ENCODE results near the gene OR6N2. TPM values are rescaled to one million over a fixed set of nuclear protein-coding genes. Genes with fewer than 3 reads are reported as not detected.
A peak's percentile ranks its signal among the peaks of the same experiment; 100 is the strongest.

The OR6N2 gene
- total RNA-seq, 2 experiments from 2014 or later, result not detected

DNA sequence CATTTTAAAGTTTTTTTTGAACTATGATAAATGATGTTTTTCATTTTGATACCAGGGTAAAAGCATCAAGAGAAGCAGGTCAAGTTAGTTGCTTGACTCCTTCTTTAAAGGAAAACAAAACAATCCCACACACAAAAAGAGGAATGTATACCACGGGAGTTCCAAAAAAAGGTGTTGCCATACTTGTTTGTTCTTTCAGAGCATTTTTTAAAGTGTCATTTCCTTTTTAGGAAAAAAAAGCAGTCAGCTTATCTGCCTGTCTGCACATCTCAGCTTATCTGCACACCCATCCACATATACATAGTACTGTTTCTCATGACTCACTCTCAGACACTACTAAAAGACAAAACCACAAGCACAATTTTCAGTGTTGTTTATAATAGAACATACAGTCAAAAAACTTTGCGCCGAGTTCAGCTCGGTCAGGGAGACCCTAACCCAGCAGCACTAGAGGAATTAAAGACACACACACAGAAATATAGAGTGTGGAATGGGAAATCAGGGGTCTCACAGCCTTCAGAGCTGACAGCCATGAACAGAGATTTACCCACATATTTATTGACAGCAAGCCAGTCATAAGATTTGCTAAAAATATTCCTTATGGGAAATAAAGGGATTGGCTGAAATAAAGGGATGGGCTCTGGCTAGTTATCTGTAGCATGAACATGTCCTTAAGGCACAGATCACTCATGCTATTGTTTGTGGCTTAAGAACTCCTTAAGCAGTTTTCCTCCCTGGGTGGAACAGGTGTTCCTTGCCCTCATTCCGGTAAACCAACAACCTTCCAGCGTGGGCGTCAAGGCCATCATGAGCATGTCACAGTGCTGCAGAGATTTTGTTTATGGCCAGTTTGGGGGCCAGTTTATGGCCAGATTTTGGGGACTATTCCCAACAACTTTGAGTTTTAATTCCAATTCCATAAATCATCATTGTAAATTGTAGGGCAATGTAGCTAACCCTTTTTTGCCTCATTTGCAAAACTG is 38.7 kb upstream of the OR6N2 start:
- H3K4me1 ChIP-seq (ENCODE audit: insufficient read depth, low read length), result peaks cover 7% of the 10 kb centered on the region
- H3K9me3 ChIP-seq (ENCODE audit: control insufficient read depth in 1 of 2, insufficient read depth in 1 of 2, low read length in 2 of 2), result no peaks in the 10 kb centered on the region
- no peaks in the 10 kb centered on the region for H3K27me3 ChIP-seq (ENCODE audit: control insufficient read depth in 1 of 2, insufficient read depth in 2 of 2, low read length in 2 of 2)
- peak in 4 of 14 experiments; percentile 11 to 63 (median 28) for DNase-seq
- intact Hi-C loops (cut with DNase I, micrococcal nuclease), result no loop called here
- no peak for TF ChIP-seq CTCF (IDR thresholded peaks at IDR 0.05)
- POLR2A ChIA-PET, result interaction anchor here (0.7 to 0.8 kb wide), 2 partner anchors 11 to 616 kb away, joined by 3 read pairs; partner anchors contain the start of gene MNDA
- no peaks in the 10 kb centered on the region for H3K36me3 ChIP-seq (ENCODE audit: insufficient read depth, low read length)
- Mint-ChIP-seq H3K4me3 (no peak overlapping the region), H3K9me3 (no peaks in the 10 kb centered on the region), H3K36me3 (ENCODE audit: low read depth) (no peaks in the 10 kb centered on the region), H3K27ac (peak overlapping the region; percentile 48), H3K4me1 (ENCODE audit: low read depth) (peaks cover 17% of the 10 kb centered on the region), H3K27me3 (no peaks in the 10 kb centered on the region)
- no peak overlapping the region for H3K4me3 ChIP-seq (ENCODE audit: low read length)
- peak; percentile 67 for ATAC-seq (ENCODE audit: poor library complexity)
- CTCF ChIA-PET, result interaction anchor here (1.1 kb wide), 1 partner anchor 13 kb away, joined by 3 read pairs; no protein-coding TSS in a partner anchor
- H3K27ac ChIP-seq (ENCODE audit: low read depth in 1 of 2, low read length in 2 of 2), result peak overlapping the region in 1 of 2 donors; percentile 37

DNA sequence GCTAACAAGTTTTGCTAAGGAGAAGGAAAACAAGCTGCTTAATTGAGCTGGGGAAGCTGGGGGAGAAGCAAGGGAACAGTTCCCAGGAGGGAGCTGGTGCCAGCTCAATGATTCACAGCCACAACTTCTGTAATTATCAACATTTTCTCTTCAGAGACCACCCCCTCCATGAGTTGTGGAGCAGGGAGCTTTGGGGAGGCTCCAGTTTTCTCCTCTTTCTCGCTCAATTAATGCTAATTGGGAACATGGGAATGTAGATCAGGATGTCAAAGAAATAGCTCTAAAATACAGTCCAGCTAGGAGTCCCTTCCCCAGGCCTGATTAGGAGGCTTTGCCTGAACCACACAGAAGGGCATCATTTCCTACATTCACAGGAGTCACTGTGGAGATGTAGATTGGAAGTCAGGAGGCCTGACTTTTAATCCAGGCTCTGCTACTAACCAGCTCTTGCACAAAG is 38.0 kb upstream of the OR6N2 start:
- intact Hi-C loops (cut with DNase I, micrococcal nuclease), result no loop called here
- ChIA-PET CTCF (interaction anchor here (1.1 kb wide), 1 partner anchor 13 kb away, joined by 3 read pairs; no protein-coding TSS in a partner anchor), POLR2A (interaction anchor here (0.7 to 0.8 kb wide), 2 partner anchors 12 to 615 kb away, joined by 3 read pairs; partner anchors contain the start of gene MNDA)
- Histone ChIP-seq H3K36me3 (ENCODE audit: insufficient read depth, low read length) (no peaks in the 10 kb centered on the region), H3K9me3 (ENCODE audit: control insufficient read depth in 1 of 2, insufficient read depth in 1 of 2, low read length in 2 of 2) (no peaks in the 10 kb centered on the region), H3K4me1 (ENCODE audit: insufficient read depth, low read length) (peaks cover 7% of the 10 kb centered on the region), H3K27me3 (ENCODE audit: control insufficient read depth in 1 of 2, insufficient read depth in 2 of 2, low read length in 2 of 2) (no peaks in the 10 kb centered on the region), H3K27ac (ENCODE audit: low read depth in 1 of 2, low read length in 2 of 2) (peak overlapping the region in 1 of 2 donors; percentile 37), H3K4me3 (ENCODE audit: low read length) (no peak overlapping the region)
- Mint-ChIP-seq H3K9me3 (no peaks in the 10 kb centered on the region), H3K36me3 (ENCODE audit: low read depth) (no peaks in the 10 kb centered on the region), H3K4me3 (no peak overlapping the region), H3K27me3 (no peaks in the 10 kb centered on the region), H3K27ac (no peak overlapping the region), H3K4me1 (ENCODE audit: low read depth) (peaks cover 17% of the 10 kb centered on the region)
- no peak for ATAC-seq (ENCODE audit: poor library complexity)
- no peak for DNase-seq
- no peak for TF ChIP-seq CTCF (IDR thresholded peaks at IDR 0.05)

GRCh38 chr1:158818560-158818959 is 37.6 kb upstream of the OR6N2 start:
- Mint-ChIP-seq H3K36me3 (ENCODE audit: low read depth) (no peaks in the 10 kb centered on the region), H3K9me3 (no peaks in the 10 kb centered on the region), H3K27me3 (no peaks in the 10 kb centered on the region), H3K27ac (no peak overlapping the region), H3K4me1 (ENCODE audit: low read depth) (peaks cover 17% of the 10 kb centered on the region), H3K4me3 (no peak overlapping the region)
- H3K4me1 ChIP-seq (ENCODE audit: insufficient read depth, low read length), result peaks cover 7% of the 10 kb centered on the region
- ATAC-seq (ENCODE audit: poor library complexity) (no peak), DNase-seq (no peak)
- no peaks in the 10 kb centered on the region for H3K9me3 ChIP-seq (ENCODE audit: control insufficient read depth in 1 of 2, insufficient read depth in 1 of 2, low read length in 2 of 2)
- no peak for TF ChIP-seq CTCF (IDR thresholded peaks at IDR 0.05)
- POLR2A ChIA-PET, result interaction anchor here (0.8 kb wide), 1 partner anchor 615 kb away, joined by 3 read pairs; no protein-coding TSS in a partner anchor
- CTCF ChIA-PET, result interaction anchor here (1.1 kb wide), 1 partner anchor 14 kb away, joined by 3 read pairs; no protein-coding TSS in a partner anchor
- H3K36me3 ChIP-seq (ENCODE audit: insufficient read depth, low read length), result no peaks in the 10 kb centered on the region
- no peak overlapping the region for H3K27ac ChIP-seq (ENCODE audit: low read depth in 1 of 2, low read length in 2 of 2)
- no peak overlapping the region for H3K4me3 ChIP-seq (ENCODE audit: low read length)
- no peaks in the 10 kb centered on the region for H3K27me3 ChIP-seq (ENCODE audit: control insufficient read depth in 1 of 2, insufficient read depth in 2 of 2, low read length in 2 of 2)
- intact Hi-C loops (cut with DNase I, micrococcal nuclease), result no loop called here
